Measurements from ENCODE around the gene ST6GAL2.

Gene ST6GAL2

DNA sequence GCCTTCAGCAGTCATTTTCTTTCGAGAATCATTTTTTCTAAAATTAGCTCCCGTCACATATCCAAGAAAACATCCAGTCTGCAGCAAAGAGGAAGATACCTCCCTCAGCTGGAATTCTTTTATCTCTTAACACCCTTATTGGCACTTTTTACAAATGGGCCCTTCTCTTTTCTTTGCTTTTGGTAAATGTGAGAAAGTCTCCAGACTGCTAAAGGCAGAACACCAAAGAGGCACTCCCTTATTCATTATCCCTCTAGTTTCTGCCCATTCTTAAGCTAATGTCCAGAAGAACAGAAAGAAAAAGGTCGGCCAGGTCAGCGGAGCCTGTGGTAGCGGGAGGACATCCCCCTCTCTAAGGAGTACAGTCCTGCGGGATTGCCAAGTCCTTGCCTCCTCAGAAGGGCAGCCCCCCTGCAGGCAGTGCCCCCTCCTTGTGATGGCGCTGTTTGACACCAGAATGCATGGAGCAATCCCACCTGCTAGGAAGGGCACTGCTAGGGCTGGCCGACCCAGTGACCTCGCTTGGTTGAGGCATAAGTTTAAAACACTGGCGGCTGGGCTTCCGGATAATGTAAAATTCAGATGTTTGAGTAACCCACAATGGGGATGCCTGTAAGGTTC, 34.0 kb downstream of the ST6GAL2 start:
- no peak overlapping the region for H3K4me3 ChIP-seq (replicated peaks in 1 of 2; ENCODE audit: low read depth in 2 of 2, low read length in 2 of 2)
- no peak for DNase-seq (ENCODE audit: low read depth in 2 of 2)
- TF ChIP-seq, protein P1, sequence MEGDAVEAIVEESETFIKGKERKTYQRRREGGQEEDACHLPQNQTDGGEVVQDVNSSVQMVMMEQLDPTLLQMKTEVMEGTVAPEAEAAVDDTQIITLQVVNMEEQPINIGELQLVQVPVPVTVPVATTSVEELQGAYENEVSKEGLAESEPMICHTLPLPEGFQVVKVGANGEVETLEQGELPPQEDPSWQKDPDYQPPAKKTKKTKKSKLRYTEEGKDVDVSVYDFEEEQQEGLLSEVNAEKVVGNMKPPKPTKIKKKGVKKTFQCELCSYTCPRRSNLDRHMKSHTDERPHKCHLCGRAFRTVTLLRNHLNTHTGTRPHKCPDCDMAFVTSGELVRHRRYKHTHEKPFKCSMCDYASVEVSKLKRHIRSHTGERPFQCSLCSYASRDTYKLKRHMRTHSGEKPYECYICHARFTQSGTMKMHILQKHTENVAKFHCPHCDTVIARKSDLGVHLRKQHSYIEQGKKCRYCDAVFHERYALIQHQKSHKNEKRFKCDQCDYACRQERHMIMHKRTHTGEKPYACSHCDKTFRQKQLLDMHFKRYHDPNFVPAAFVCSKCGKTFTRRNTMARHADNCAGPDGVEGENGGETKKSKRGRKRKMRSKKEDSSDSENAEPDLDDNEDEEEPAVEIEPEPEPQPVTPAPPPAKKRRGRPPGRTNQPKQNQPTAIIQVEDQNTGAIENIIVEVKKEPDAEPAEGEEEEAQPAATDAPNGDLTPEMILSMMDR (IDR thresholded peaks at IDR 0.05; ENCODE audit: low read depth, low read length) = no peak

DNA sequence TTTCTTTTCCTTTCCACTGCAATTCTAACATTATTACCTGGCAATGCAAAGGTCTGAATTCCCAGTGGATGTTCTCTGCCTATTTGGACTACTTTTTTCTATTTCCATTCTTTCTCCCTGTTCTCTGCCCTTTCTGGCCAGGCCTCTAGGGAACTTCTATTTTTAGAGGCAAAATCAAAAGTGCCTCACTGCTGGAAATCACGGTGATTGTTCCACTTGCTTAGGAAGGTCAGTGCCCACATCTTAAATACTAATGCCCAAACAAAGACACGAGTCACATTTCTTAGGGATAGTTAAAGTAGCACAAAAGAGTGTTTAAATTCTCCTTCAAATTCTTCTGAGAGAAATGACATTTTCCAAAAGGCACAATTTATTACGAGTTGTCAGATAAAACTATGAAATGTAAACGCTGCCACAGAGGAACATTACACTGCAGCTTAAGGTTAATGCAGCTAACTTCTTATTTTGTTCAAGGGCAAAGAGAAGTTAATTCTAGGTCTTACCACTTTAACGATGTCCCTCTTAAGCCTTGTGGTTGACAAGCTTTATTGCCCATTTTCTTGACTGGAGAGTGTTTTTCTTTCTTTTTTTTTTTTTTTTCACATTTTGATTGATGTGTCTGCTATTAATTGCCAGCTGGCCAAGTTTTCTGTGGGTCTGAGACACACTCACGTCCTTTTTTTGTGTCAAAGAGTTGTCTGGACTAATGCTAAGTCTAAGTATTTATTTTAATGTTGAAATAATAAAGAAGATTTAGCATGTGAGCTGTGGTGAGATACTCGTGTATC, 34.7 kb downstream of the ST6GAL2 start:
- DNase-seq (ENCODE audit: low read depth in 2 of 2) = no peak
- no peak overlapping the region for H3K4me3 ChIP-seq (replicated peaks in 1 of 2; ENCODE audit: low read depth in 2 of 2, low read length in 2 of 2)
- TF ChIP-seq, protein P1 (IDR thresholded peaks at IDR 0.05; ENCODE audit: low read depth, low read length) = no peak

DNA sequence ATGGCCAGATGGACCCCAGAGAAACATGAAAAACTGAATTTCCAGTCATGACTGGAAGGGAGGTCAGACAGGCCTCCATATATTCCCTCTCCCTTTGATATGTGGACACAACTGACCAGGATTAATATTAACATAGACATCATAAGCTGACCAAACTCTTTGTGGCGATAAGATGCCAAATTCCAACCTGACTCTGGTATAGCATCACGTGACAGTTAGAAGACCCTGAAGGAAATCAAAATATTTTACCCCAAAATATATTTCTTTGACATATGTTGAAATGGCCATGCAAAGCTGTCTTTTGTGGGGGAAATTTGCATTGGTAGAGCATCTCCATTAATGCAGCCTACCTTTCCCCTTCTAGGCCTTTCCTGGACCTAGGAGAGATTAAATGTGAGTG, 36.7 kb downstream of the ST6GAL2 start:
- DNase-seq (ENCODE audit: low read depth in 2 of 2) = no peak
- TF ChIP-seq, protein P1 (IDR thresholded peaks at IDR 0.05; ENCODE audit: low read depth, low read length) = no peak

DNA sequence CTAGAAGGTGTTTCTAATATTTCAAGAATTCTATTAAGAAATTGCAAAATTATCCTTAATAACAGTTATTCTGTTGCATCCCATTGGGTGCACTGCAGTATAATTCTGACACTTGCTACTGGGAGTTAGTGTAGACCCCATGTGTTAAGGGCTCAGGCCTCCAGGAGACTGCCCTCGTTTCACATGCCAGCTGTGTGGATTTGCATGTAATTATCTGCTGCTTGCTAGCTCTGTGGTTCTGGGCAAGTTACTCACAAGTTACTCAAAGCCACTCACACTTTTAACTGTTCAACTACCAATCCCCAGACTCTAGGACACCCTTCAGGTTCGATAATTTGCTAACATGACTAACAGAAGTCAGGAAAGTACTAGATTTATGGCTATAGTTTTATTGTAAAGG, 38.6 kb downstream of the ST6GAL2 start:
- TF ChIP-seq, protein P1 (IDR thresholded peaks at IDR 0.05; ENCODE audit: low read depth, low read length) = no peak

More for the DNA sequence above, 36.7 kb downstream of the ST6GAL2 start:
- H3K4me3 ChIP-seq (replicated peaks in 1 of 2; ENCODE audit: low read depth in 2 of 2, low read length in 2 of 2) = no peak overlapping the region

DNA sequence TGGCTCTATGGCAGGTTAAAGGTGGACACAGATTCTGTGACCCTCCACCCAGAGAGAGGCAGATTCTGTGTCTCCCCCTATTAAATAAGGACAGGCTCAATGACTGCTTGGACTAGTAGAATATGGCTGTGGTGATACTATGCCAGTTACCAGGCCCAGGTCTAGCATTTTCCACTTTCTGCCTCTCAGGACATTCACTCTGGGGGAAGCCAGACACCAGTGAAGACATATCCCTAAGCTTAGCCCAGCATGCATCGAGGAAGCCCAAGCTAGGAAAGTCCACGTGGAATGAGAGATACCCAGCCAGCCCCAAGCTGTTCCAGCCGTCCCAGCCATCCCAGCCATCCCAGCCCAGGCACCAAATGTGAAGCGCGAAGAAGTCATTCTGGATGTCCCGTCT, 40.3 kb downstream of the ST6GAL2 start:
- DNase-seq (ENCODE audit: low read depth in 2 of 2) = no peak
- no peak overlapping the region for H3K4me3 ChIP-seq (replicated peaks in 1 of 2; ENCODE audit: low read depth in 2 of 2, low read length in 2 of 2)
- TF ChIP-seq, protein P1 (IDR thresholded peaks at IDR 0.05; ENCODE audit: low read depth, low read length) = no peak

More for the DNA sequence above, 38.6 kb downstream of the ST6GAL2 start:
- no peak overlapping the region for H3K4me3 ChIP-seq (replicated peaks in 1 of 2; ENCODE audit: low read depth in 2 of 2, low read length in 2 of 2)
- no peak for DNase-seq (ENCODE audit: low read depth in 2 of 2)

DNA sequence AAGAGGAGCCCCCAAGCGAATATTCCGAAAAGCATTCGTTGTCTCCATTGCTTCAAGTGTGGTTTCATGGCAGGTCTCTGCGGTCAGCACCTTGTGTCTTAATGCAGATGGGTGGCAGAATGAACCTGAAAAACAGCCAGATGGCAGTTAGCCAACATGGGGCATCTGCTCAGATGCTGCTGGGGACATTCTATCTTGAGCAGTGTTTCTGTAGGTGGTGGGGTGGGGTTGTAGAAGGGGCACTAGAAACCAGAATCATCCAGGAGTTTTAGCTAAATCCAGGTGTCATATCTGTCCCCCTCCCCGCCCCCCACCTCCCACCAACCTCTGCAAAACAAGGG, 42.1 kb downstream of the ST6GAL2 start:
- TF ChIP-seq, protein P1 (IDR thresholded peaks at IDR 0.05; ENCODE audit: low read depth, low read length) = no peak
- DNase-seq (ENCODE audit: low read depth in 2 of 2) = no peak
- no peak overlapping the region for H3K4me3 ChIP-seq (replicated peaks in 1 of 2; ENCODE audit: low read depth in 2 of 2, low read length in 2 of 2)
